Measurements from ENCODE around the gene RAB3A. TPM values are rescaled to one million over a fixed set of nuclear protein-coding genes. Genes with fewer than 3 reads are reported as not detected.

RAB3A gene
- total RNA-seq, 1 donor from 2014 or later: 5.6 TPM

DNA sequence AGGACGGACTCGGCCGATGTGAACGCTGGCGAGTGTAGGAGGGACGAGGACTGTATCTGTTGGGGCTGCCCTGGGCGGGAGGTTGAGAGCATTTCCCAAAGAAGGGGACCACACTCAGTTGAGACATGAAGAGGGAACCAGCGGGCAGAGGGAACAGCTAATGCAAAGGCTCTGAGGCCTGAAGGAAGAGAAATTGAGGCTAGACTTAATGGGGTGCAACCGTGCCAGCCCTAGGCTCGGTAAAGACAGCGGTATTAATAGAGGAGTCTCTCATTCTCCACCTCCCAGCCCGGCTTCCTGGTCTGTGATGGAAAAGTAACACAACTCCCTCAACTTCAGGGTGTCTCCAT lies 9.7 kb downstream of the RAB3A start:
- TF ChIP-seq CTCF (IDR thresholded peaks at IDR 0.05) (no peak), POLR2A (IDR thresholded peaks at IDR 0.05) (no peak), POLR2AphosphoS5 (IDR thresholded peaks at IDR 0.05; ENCODE audit: insufficient read depth in 1 of 2, low read depth in 1 of 2) (no peak)
- Histone ChIP-seq H3K27ac (no peak overlapping the region), H3K36me3 (peaks cover 0 to 25% of the 10 kb centered on the region in 2 donors), H3K4me3 (peak overlapping the region; percentile 90 to 96), H3K27me3 (no peaks in the 10 kb centered on the region), H3K9me3 (no peaks in the 10 kb centered on the region), H3K4me1 (peaks cover 25% of the 10 kb centered on the region)
- intact Hi-C loops (cut with DNase I): no loop called here
- no peak for DNase-seq (ENCODE audit: extremely low spot score in 2 of 2)

- H3K4me1 ChIP-seq: peaks cover 25% of the 10 kb centered on the region
- H3K27me3 ChIP-seq: no peaks in the 10 kb centered on the region
- peak in 1 of 2 donors; percentile 95 for DNase-seq (ENCODE audit: extremely low spot score in 2 of 2)
- intact Hi-C loops (cut with DNase I): no loop called here
- TF ChIP-seq POLR2A (IDR thresholded peaks at IDR 0.05): no peak
- no peak for TF ChIP-seq CTCF (IDR thresholded peaks at IDR 0.05)
- TF ChIP-seq POLR2AphosphoS5 (IDR thresholded peaks at IDR 0.05; ENCODE audit: insufficient read depth in 1 of 2, low read depth in 1 of 2): no peak
- no peaks in the 10 kb centered on the region for H3K9me3 ChIP-seq
- H3K27ac ChIP-seq: peak overlapping the region; percentile 84
- peaks cover 0 to 22% of the 10 kb centered on the region in 2 donors for H3K36me3 ChIP-seq
- H3K4me3 ChIP-seq: peak overlapping the region; percentile 90 to 96
Observed at GRCh38 chr19:18193388-18194180, 10.3 kb downstream of the RAB3A start.

DNA sequence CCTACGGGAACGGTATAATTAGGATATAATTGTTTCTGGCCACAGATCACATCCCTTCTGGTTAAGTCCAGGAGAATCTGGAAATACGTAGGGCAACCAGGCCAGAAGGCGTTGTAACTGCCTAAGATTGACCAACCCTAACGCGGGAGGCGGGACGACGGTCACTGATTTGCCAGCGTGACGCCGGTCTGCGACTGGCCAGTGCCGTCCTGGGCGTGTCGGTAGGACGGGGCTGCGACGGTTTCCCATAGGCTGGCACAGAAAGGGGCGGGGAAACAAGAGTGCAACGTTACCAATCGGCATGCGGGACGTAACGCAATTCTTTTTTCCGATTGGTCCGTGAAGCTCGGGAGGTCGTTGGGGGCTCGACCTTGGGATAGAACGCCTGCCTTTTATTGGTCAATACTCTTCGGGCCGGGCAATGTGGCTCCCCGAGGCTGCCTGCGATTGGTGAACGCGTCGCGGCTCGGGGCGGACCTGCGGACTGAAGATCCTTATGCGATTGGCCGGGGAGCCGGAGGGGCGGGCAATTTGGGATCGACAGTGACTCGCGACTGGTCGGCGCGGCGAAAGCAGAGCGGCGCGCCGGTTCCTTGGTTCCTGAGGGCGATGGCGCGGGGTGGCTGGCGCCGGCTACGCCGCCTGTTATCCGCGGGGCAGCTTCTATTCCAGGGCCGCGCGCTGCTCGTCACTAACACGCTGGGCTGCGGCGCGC lies 11.0 kb downstream of the RAB3A start, which contains the start of gene MPV17L2:
Gene MPV17L2 (plus strand): TSS at position 546 of the 715 bp plus-strand sequence. CDS start 64 bp downstream, at position 610.
- Histone ChIP-seq H3K36me3 (peaks cover 0 to 14% of the 10 kb centered on the region in 2 donors), H3K9me3 (no peaks in the 10 kb centered on the region), H3K27ac (peak within 1 kb of the TSS; percentile 98), H3K27me3 (no peaks in the 10 kb centered on the region), H3K4me3 (peak within 1 kb of the TSS; percentile 90 to 96), H3K4me1 (peaks cover 25% of the 10 kb centered on the region)
- intact Hi-C loops (cut with DNase I): no loop called here
- TF ChIP-seq POLR2AphosphoS5 (IDR thresholded peaks at IDR 0.05; ENCODE audit: insufficient read depth in 1 of 2, low read depth in 1 of 2) (peak; percentile 87 to 96), POLR2A (IDR thresholded peaks at IDR 0.05) (peak in 1 of 2 donors; percentile 89), CTCF (IDR thresholded peaks at IDR 0.05) (no peak)
- peak; percentile 99 to 100 for DNase-seq (ENCODE audit: extremely low spot score in 2 of 2)

DNA sequence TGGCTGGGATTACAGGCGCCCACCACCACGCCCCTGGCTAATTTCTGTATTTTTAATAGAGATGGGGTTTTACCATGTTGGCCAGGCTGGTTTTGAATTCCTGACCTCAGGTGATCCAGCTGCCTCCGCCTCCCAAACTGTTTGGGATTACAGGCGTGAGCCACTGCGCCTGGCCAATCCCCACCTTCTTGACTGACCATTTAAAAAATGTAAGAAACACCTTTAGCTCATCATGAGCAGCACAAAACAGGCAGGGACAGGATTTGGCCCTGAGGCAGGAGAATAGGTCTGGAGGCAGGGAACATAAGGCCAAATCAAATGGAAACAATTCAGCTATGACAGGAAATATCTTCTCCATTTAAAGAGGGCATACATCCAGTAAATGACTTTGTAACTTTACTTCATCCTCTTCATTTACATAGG lies 12.2 kb downstream of the RAB3A start:
- Histone ChIP-seq H3K4me1 (peaks cover 25% of the 10 kb centered on the region), H3K27ac (peak overlapping the region; percentile 98), H3K27me3 (no peaks in the 10 kb centered on the region), H3K4me3 (peak overlapping the region; percentile 59 to 96), H3K36me3 (peaks cover 0 to 6% of the 10 kb centered on the region in 2 donors), H3K9me3 (no peaks in the 10 kb centered on the region)
- no peak for DNase-seq (ENCODE audit: extremely low spot score in 2 of 2)
- intact Hi-C loops (cut with DNase I): no loop called here
- TF ChIP-seq POLR2AphosphoS5 (IDR thresholded peaks at IDR 0.05; ENCODE audit: insufficient read depth in 1 of 2, low read depth in 1 of 2): no peak
- peak in 1 of 3 experiments; percentile 31 for TF ChIP-seq CTCF (IDR thresholded peaks at IDR 0.05)
- no peak for TF ChIP-seq POLR2A (IDR thresholded peaks at IDR 0.05)

Measured in vagina (tissue), 2 donors.